IMR-90 (cell line): ENCODE measurements around the gene HYPK. TPM values are rescaled to one million over a fixed set of nuclear protein-coding genes. Genes with fewer than 3 reads are reported as not detected.

Source experiments
- ATAC-seq: fragments of 200-7000 bp; cut with Tn5 transposase; 2 replicates; pipeline ENCODE4 v1.9.1; 2020; ENCODE audit warnings: low read depth, mild to moderate bottlenecking, moderate library complexity
- BruUV-seq: library from RNA; stranded (reverse); fragments of 400-500 nt; replicated peaks from 2 replicates; lab custom pipeline; 2021; lab: Mats Ljungman, UMichigan
- CTCF ChIA-PET: fragments of 300-600 bp; formaldehyde crosslinking; extraction: SDS; loops from one replicate; lab custom pipeline; 2021; ENCODE audit warnings: antibody characterized with exemption; lab: Yijun Ruan, JAX
- POLR2A ChIA-PET: fragments of 300-600 bp; sonication (Branson Sonifier 250); formaldehyde crosslinking; loops from one replicate; lab custom pipeline; 2022; ENCODE audit warnings: antibody characterized with exemption; ENCODE audit not compliant: unreplicated experiment; lab: Charles Lee
- DNase-seq: peaks from one replicate; pipeline ENCODE4 v3.0.0; 2013
- H2AFZ ChIP-seq: replicated peaks from 2 replicates; pipeline ENCODE3; 2013; ENCODE audit warnings: low read length, mild to moderate bottlenecking; ENCODE audit not compliant: poor library complexity
- H2AK5ac ChIP-seq: 2 replicates; pipeline ENCODE4 v1.6.1; 2013; ENCODE audit warnings: low read depth, low read length, inconsistent platforms
- H2AK9ac ChIP-seq: replicated peaks from 2 replicates; pipeline ENCODE3; 2013; ENCODE audit warnings: mild to moderate bottlenecking, low read depth, low read length, moderate library complexity; ENCODE audit not compliant: poor library complexity
- H2BK120ac ChIP-seq: 2 replicates; pipeline ENCODE4 v1.6.1; 2013; ENCODE audit warnings: low read depth, low read length, inconsistent platforms
- H2BK15ac ChIP-seq: 3 replicates; pipeline ENCODE4 v1.6.1; 2013; ENCODE audit warnings: low read depth, low read length, inconsistent platforms
- H2BK20ac ChIP-seq: 2 replicates; pipeline ENCODE4 v1.6.1; 2013; ENCODE audit warnings: low read depth, mild to moderate bottlenecking, inconsistent platforms, low read length, moderate library complexity
- H2BK5ac ChIP-seq: 2 replicates; pipeline ENCODE4 v1.6.1; 2013; ENCODE audit warnings: mild to moderate bottlenecking, low read depth, low read length, inconsistent platforms; ENCODE audit not compliant: poor library complexity, severe bottlenecking
- H3K14ac ChIP-seq: replicated peaks from 2 replicates; pipeline ENCODE4 v1.6.1; 2013; ENCODE audit warnings: low read depth, low read length, inconsistent platforms
- H3K18ac ChIP-seq: 2 replicates; pipeline ENCODE4 v1.6.1; 2013; ENCODE audit warnings: low read depth, low read length, control low read depth
- H3K23ac ChIP-seq: 2 replicates; pipeline ENCODE4 v1.6.1; 2013; ENCODE audit warnings: low read depth, low read length, inconsistent platforms
- H3K27ac ChIP-seq: 2 replicates; pipeline ENCODE4 v1.5.1; 2013; ENCODE audit warnings: mild to moderate bottlenecking, control low read depth, low read length; ENCODE audit not compliant: insufficient read depth
- H3K27me3 ChIP-seq: 2 replicates; pipeline ENCODE4 v1.6.1; 2013; ENCODE audit warnings: low read length; ENCODE audit not compliant: control insufficient read depth, insufficient read depth
- H3K36me3 ChIP-seq: 2 replicates; pipeline ENCODE4 v1.6.1; 2013; ENCODE audit warnings: low read length, mixed read lengths; ENCODE audit not compliant: control insufficient read depth, insufficient read depth
- H3K4ac ChIP-seq: 2 replicates; pipeline ENCODE4 v1.6.1; 2013; ENCODE audit warnings: low read depth, low read length, inconsistent platforms
- H3K4me1 ChIP-seq: 2 replicates; pipeline ENCODE4 v1.6.1; 2013; ENCODE audit warnings: low read length, mixed read lengths; ENCODE audit not compliant: control insufficient read depth, insufficient read depth
- H3K4me2 ChIP-seq: 2 replicates; pipeline ENCODE4 v1.6.1; 2013; ENCODE audit warnings: low read depth, mild to moderate bottlenecking, control low read depth, low read length, moderate library complexity
- H3K4me3 ChIP-seq: 2 replicates; pipeline ENCODE4 v1.5.1; 2013; ENCODE audit warnings: low read depth, mild to moderate bottlenecking, control low read depth, low read length, moderate library complexity; ENCODE audit not compliant: insufficient read depth
- H3K56ac ChIP-seq: 2 replicates; pipeline ENCODE4 v1.6.1; 2013; ENCODE audit warnings: low read length, inconsistent platforms; ENCODE audit not compliant: insufficient read depth; ENCODE audit errors: extremely low read depth
- H3K79me1 ChIP-seq, 2 experiments: 2 replicates each; pipeline ENCODE4 v1.6.1; 2013; ENCODE audit warnings: low read length in 2 of 2, inconsistent platforms in 1 of 2, low read depth in 1 of 2
- H3K9ac ChIP-seq: 2 replicates; pipeline ENCODE4 v1.6.1; 2013; ENCODE audit warnings: low read depth, low read length, control low read depth
- H3K9me1 ChIP-seq: 2 replicates; pipeline ENCODE4 v1.6.1; 2013; ENCODE audit warnings: low read length, inconsistent platforms; ENCODE audit not compliant: insufficient read depth
- H3K9me3 ChIP-seq: 2 replicates; pipeline ENCODE4 v1.6.1; 2013; ENCODE audit warnings: low read length; ENCODE audit not compliant: control insufficient read depth, insufficient read depth
- H4K20me1 ChIP-seq: 2 replicates; pipeline ENCODE4 v1.6.1; 2013; ENCODE audit warnings: low read length, inconsistent platforms; ENCODE audit not compliant: insufficient read depth
- H4K5ac ChIP-seq: 2 replicates; pipeline ENCODE4 v1.6.1; 2013; ENCODE audit warnings: mild to moderate bottlenecking, low read depth, low read length, control low read depth
- H4K8ac ChIP-seq, 2 experiments: 2 replicates each; pipeline ENCODE4 v1.6.1; 2013; ENCODE audit warnings: low read depth in 2 of 2, low read length in 2 of 2, control low read depth in 1 of 2, inconsistent platforms in 1 of 2
- H4K91ac ChIP-seq: 2 replicates; pipeline ENCODE4 v1.6.1; 2013; ENCODE audit warnings: low read depth, low read length, inconsistent platforms; ENCODE audit not compliant: insufficient read depth
- BHLHE40 ChIP-seq: fragments of 150-350 bp; IDR thresholded peaks from 2 replicates; pipeline ENCODE4 v1.6.1; 2016; ENCODE audit warnings: mild to moderate bottlenecking, low read depth, low read length
- CEBPB ChIP-seq: IDR thresholded peaks from 2 replicates; pipeline ENCODE4 v1.6.1; 2012; ENCODE audit warnings: low read depth, low read length, improper control_type of control experiment
- CHD1 ChIP-seq: IDR thresholded peaks from 2 replicates; pipeline ENCODE4 v1.6.1; 2012; ENCODE audit warnings: low read depth, low read length, improper control_type of control experiment
- CTCF ChIP-seq: conservative IDR thresholded peaks from 2 replicates; pipeline ENCODE4 v1.5.1; 2012; ENCODE audit warnings: mild to moderate bottlenecking, low read depth, low read length, improper control_type of control experiment
- ELK1 ChIP-seq: fragments of 150-350 bp; IDR thresholded peaks from 2 replicates; pipeline ENCODE4 v1.6.1; 2016; ENCODE audit warnings: low read depth, mild to moderate bottlenecking, low read length, moderate library complexity, borderline replicate concordance
- FOS ChIP-seq: fragments of 150-350 bp; IDR thresholded peaks from 2 replicates; pipeline ENCODE4 v1.6.1; 2016; ENCODE audit warnings: low read depth, low read length
- MAFK ChIP-seq: IDR thresholded peaks from 2 replicates; pipeline ENCODE4 v1.6.1; 2012; ENCODE audit warnings: low read depth, low read length, improper control_type of control experiment
- MXI1 ChIP-seq: IDR thresholded peaks from 2 replicates; pipeline ENCODE4 v1.6.1; 2012; ENCODE audit warnings: low read depth, mild to moderate bottlenecking, low read length, moderate library complexity, borderline replicate concordance
- NFE2L2 ChIP-seq: fragments of 150-350 bp; IDR thresholded peaks from 2 replicates; pipeline ENCODE4 v1.6.1; 2016; ENCODE audit warnings: low read depth, mild to moderate bottlenecking, low read length
- POLR2A ChIP-seq: IDR thresholded peaks from 2 replicates; pipeline ENCODE4 v1.6.1; 2012; ENCODE audit warnings: mild to moderate bottlenecking, low read depth, low read length
- RAD21 ChIP-seq: IDR thresholded peaks from 2 replicates; pipeline ENCODE4 v1.6.1; 2012; ENCODE audit warnings: low read length, improper control_type of control experiment
- RCOR1 ChIP-seq: IDR thresholded peaks from 2 replicates; pipeline ENCODE4 v1.6.1; 2012; ENCODE audit warnings: mild to moderate bottlenecking, low read length, improper control_type of control experiment; ENCODE audit not compliant: insufficient replicate concordance
- SMC3 ChIP-seq: fragments of 150-350 bp; IDR thresholded peaks from 2 replicates; pipeline ENCODE4 v1.6.1; 2016; ENCODE audit warnings: low read depth, mild to moderate bottlenecking, antibody characterized with exemption, low read length, moderate library complexity
- USF2 ChIP-seq: fragments of 150-350 bp; IDR thresholded peaks from 2 replicates; pipeline ENCODE4 v1.6.1; 2017; ENCODE audit warnings: mild to moderate bottlenecking, antibody characterized with exemption, low read length, low read depth
- WGBS, 2 experiments: methylation state at CpG; one replicate each; pipeline versions ENCODE4 v1.1.5 to v1.1.7; 2013; ENCODE audit warnings: missing lambda C conversion rate in 2 of 2; ENCODE audit not compliant: insufficient read length in 1 of 2; ENCODE audit errors: extremely low coverage in 2 of 2; 5-methylcytosine and 5-hydroxymethylcytosine counted together
- dilution Hi-C: fragments of 300-500 bp; cut with HindIII; formaldehyde crosslinking; loops from one replicate; pipeline ENCODE4 v1.14.3; 2018; ENCODE audit warnings: low sequenced_read_pairs; ENCODE audit not compliant: unreplicated experiment
- in situ Hi-C: fragments of 300-500 bp; cut with MboI; formaldehyde crosslinking; loops from 3 replicates; pipeline ENCODE4 v1.14.3; 2019; ENCODE audit warnings: low sequenced_read_pairs, inconsistent platforms, mixed read lengths
- intact Hi-C: fragments of 100-400 bp; cut with micrococcal nuclease; formaldehyde crosslinking; loops from 2 replicates; pipeline ENCODE4 v1.10.0; 2022
- polyA plus RNA-seq, 3 experiments: library from polyadenylated mRNA; depleted of rRNA; stranded (reverse); fragments of >200 nt; gene quantifications; 2 replicates each; pipeline ENCODE4 v1.2.3, GENCODE V29; 2012; ENCODE audit warnings: low replicate concordance in 1 of 3
- total RNA-seq: library from RNA; depleted of rRNA; stranded (reverse); fragments of >200 nt; gene quantifications from 2 replicates; pipeline ENCODE4 v1.2.3, GENCODE V29; 2012

HYPK gene
- total and polyA plus RNA-seq, 2 of the 4 experiments (the other 2 are of a cell fraction), result 1.4 to 9.1 TPM

- Histone ChIP-seq H3K14ac (peak within 1 kb of the TSS; percentile 97), H3K36me3 (no peaks in the 10 kb centered on the region), H3K18ac (no peak within 1 kb of the TSS), H3K4me2 (peak within 1 kb of the TSS; percentile 99), H3K4me3 (peak within 1 kb of the TSS; percentile 95), H3K79me1 (peaks cover 10 to 46% of the 10 kb centered on the region in 2 experiments; a peak in 3 of 4 replicates), H2BK5ac (no peak within 1 kb of the TSS), H2BK120ac (0 out of 2 replicates have a peak within 1 kb of the TSS, but pooled peaks have one; percentile 14), H4K20me1 (peaks cover 5% of the 10 kb centered on the region; the same call in 1 of the 2 replicates), H3K9ac (peak within 1 kb of the TSS; percentile 69), H3K9me3 (no peaks in the 10 kb centered on the region), H2AFZ (peak within 1 kb of the TSS; percentile 96), H2AK9ac (peak within 1 kb of the TSS; percentile 96), H3K27ac (peak within 1 kb of the TSS; percentile 55), H4K8ac (peak within 1 kb of the TSS; percentile 85 to 93), H3K9me1 (peaks cover 8% of the 10 kb centered on the region; the same call in 1 of the 2 replicates), H2AK5ac (peak within 1 kb of the TSS; percentile 88; the same call in 1 of the 2 replicates), H3K56ac (peak within 1 kb of the TSS; percentile 82), H4K91ac (peak within 1 kb of the TSS; percentile 76), H3K4me1 (peaks cover 2% of the 10 kb centered on the region; the same call in 1 of the 2 replicates), H3K23ac (peak within 1 kb of the TSS; percentile 95), H3K4ac (peak within 1 kb of the TSS; percentile 92), H4K5ac (peak within 1 kb of the TSS; percentile 46; the same call in 1 of the 2 replicates), H2BK15ac (peak within 1 kb of the TSS; percentile 17; the same call in 1 of the 3 replicates), H2BK20ac (no peak within 1 kb of the TSS), H3K27me3 (no peaks in the 10 kb centered on the region)
- WGBS, 2 experiments, result 9% methylated on average over 24 of the region's 48 CpGs; no CpG with 5 or more reads in 1 of the 2 experiments
- POLR2A ChIA-PET, result no interaction called here
- BruUV-seq, result no TSS peak
- in situ Hi-C loops (no loop called here), intact Hi-C loops (no loop called here), dilution Hi-C loops (no loop called here)
- DNase-seq (peak; percentile 79), ATAC-seq (peak; percentile 77)
- CTCF ChIA-PET, result no interaction called here
- TF ChIP-seq ELK1, result no peak
- no peak for TF ChIP-seq RAD21
- no peak for TF ChIP-seq NFE2L2
- TF ChIP-seq CEBPB, result no peak
- TF ChIP-seq MAFK, result no peak
- no peak for TF ChIP-seq CTCF
- TF ChIP-seq USF2, result no peak
- 0 out of 2 replicates have a peak, but pooled peaks have one; percentile 24 for TF ChIP-seq MXI1
- TF ChIP-seq SMC3, result no peak
- no peak for TF ChIP-seq CHD1
- no peak for TF ChIP-seq FOS
- 0 out of 2 replicates have a peak, but pooled peaks have one; percentile 19 for TF ChIP-seq POLR2A
- TF ChIP-seq RCOR1, result no peak
- no peak for TF ChIP-seq BHLHE40
These were observed 26.3 kb downstream of the HYPK start, which contains the start of gene WDR76 for GRCh38 chr15:43826508-43827341. Gene WDR76, plus strand, starts transcription at chr15:43827002. Its CDS starts 31 bp downstream, at chr15:43827033.
